ENCODE measurements around the gene AKAP8L.

AKAP8L gene

DNA sequence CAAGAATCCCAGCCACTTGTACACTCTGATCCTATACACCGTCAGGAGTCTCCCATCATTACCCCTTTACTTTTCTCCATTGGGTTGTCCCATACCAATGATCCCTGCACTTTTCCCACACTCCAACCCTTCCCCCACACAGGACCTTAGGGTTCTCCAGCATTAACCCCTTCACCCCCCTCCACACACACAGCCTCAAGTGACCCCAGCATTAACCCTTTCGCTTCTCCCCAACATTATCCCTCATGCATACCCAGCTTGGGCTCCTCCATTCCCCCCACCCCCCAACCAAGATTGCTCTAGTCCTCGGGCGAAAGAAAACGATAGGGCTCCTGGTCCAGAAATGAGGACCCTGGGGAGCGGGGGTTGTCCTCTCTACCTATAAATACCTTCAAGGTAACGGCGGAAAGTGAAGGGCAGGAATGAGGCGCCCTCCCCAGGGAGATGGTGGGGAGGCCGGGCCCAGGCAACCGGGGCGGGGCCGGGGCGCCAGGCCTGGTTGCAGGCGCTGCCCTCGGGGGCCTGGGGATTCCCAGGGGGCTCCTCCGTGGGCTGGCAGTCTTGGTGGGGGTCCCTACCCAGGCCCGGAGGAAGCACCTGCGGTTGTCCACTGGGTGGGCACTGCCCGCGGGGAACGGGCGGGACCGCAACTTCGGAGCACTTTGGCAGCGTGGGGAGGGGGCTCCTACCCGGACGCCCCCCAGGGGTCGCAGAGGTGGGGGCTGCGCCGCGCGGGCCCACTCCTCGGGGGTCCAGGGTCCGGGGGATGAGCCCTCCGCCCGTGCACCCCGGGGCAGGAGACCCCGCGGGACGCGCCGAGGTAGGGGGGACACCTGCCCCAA, 30.2 kb upstream of the AKAP8L start:
- no peak for DNase-seq

- no peak for DNase-seq
Observed at GRCh38 chr19:15448044-15448777, 29.4 kb upstream of the AKAP8L start.

DNA sequence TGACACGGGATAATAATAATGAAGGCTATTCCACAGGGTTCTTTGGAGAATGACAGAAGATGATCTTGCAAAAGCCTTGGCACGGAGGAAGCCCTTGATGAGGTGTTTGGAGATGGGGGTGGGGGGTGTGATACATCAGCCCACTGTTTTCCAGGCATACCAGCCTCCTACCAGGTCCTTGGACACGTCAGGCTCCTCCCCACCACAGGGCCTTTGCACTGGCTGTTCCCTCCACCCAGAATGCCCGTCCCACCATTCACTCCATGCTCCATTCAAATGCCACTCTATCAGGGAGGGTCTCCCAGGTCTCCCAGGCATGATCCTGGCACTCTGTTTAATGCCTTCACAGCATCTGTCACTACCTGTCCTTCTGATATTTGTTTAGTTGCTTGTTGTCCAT, 28.3 kb upstream of the AKAP8L start:
- DNase-seq: no peak

- DNase-seq: no peak
Observed at GRCh38 chr19:15445807-15446376, 27.1 kb upstream of the AKAP8L start.

DNA sequence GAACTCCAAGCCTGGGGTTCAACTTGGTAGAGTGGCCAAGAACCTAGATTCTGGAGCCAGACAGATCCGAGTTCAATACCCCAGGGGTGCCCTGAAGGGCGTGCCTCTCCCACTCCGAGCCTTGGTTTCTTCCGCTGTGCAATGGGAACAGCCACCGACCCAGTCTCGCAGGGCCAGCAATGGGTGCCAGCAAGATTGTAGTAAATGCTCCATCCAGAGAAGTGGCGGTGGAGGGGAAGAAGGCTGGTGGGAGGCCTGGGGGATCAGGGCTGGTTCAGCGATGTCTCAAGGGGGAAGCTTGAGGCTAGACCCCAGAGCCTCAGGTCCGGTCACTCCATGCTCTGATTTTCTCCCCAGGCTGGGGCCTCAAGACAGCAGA, 26.4 kb upstream of the AKAP8L start:
- no peak for DNase-seq

GRCh38 chr19:15444505-15445226, 25.9 kb upstream of the AKAP8L start:
- no peak for DNase-seq

DNA sequence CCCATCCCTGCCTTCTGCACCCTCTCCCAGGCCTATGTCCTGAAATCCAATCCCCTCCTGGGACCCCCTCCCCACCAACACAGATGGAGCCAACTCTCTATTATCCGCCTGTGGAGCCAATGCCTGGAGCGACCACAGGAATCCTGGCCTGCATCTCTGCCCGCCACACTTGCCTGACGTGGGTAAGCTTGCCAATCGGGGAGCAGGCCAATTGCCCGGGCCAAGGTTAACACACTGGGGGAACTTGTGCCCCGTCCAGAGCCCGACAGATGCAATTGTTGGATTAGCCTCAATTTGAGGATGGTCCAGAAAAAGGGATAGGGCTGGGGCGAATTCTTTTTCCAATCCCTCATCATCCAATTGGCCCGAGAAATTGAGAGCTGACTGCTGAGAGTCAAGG, 25.1 kb upstream of the AKAP8L start:
- peak in 1 of 2 donors; percentile 8 for DNase-seq

DNA sequence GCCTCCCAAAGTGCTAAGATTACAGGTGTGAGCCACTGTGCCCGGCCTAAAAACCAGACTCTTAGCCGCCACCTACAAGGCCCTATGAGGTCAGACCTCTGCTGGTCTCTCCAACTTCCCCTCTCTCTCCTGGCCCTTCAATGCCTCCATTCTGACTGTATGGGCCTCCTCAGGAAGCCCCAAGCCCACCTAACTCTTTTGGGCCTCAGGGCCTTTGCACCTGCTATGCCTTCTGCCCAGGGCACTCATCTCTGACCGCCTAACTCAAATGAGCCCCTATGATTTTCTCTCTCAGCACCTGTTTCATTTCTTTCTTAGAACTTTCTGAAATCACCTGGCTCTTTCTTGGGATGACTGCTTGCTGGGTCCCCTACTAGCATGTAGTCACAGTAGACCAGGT, 24.5 kb upstream of the AKAP8L start:
- DNase-seq: no peak

DNA sequence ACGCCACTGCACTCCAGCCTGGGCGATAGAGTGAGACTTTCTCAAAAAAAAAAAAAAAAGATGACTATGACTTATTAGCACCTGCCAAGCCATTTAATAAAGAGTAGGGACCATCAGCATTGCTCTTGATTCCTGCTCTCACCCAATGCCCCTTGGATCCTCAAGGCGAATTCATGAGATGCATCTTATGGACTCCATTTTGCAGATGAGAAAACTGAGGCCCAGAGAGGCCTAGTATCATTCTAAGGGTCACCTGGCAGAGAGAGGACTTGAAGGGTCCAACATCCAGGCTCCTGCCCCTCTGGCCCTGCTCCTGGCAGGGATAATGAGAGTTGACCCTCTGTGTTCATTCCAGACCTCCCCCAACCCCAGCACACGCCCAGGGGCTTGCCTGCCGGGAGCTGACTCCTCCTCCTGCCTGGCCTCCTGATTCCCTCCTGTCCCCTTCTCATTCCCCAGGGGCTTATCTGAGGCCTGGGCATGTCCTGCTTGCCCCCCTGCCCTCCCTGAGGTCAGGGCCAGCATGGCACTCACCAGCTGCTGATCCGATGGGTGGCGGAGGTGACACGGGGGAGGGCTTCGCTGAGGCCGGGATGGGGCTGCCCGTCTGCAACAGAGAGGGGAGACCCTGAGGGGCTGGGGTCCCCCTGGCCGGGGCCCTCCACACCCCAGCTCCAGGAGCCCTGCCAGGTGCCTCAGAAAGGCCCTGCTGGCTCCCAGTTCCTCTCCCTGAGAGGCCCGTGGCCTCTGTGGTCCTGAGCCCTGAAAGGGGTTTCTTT, 23.5 kb upstream of the AKAP8L start:
- no peak for DNase-seq

- no peak for DNase-seq
Observed at GRCh38 chr19:15441317-15441716, 22.5 kb upstream of the AKAP8L start.

- DNase-seq: no peak
Observed at GRCh38 chr19:15439821-15440641, 21.2 kb upstream of the AKAP8L start.

- no peak for DNase-seq
Observed at GRCh38 chr19:15439078-15439799, 20.5 kb upstream of the AKAP8L start.

- no peak for DNase-seq
Observed at GRCh38 chr19:15438577-15438976, 19.8 kb upstream of the AKAP8L start.

- DNase-seq: no peak
Observed at GRCh38 chr19:15438124-15438496, 19.3 kb upstream of the AKAP8L start.

DNA sequence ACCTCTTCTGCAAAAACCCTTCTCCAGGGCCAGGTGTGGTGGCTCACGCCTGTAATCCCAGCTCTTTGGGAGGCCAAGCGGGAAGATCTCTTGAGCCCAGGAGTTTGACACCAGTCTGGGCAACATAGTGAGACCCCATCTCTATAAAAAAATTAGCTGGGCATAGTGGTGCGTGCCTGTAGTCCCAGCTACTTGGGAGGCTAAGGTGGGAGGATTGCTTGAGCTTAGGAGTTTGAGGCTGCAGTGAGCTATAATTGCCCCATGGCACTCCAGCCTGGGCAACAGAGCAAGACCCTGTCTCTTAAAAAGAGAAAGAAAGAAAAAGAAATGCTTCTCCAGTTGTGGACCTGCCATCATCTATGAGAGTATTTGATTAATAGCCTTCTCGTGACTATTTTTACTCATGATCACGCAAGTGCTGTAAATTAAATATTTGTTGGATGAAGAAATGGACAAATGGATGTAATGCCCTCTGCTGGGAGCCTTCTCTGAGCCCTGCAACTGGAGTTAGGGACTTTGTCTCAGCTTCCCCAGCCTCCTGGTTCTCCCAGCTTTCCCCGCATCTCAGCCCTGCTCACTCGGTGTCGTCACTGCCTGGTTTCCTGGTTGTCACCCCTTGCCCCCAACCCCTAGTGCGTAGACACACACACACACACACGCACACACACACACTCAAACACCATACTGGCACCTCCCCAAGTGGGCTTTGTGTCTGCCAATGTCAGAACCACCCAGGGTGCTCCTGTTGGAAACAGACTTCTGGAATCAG, 18.8 kb upstream of the AKAP8L start:
- DNase-seq: no peak

DNA sequence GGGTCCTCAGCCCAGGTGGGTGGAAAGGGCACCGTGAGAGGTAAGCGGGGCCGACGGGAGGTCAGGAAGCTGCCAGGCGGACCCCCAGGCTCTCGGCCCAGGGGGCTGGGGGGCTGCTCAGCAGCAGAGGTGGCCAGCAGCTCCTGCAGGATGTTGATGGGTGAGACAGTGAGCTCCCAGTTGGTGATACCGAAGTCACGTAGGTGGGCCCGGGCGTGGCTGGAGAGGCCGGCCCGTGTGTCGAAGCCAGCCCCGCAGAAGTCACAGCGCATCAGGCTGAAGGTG, 18.0 kb upstream of the AKAP8L start:
- DNase-seq: no peak

DNA sequence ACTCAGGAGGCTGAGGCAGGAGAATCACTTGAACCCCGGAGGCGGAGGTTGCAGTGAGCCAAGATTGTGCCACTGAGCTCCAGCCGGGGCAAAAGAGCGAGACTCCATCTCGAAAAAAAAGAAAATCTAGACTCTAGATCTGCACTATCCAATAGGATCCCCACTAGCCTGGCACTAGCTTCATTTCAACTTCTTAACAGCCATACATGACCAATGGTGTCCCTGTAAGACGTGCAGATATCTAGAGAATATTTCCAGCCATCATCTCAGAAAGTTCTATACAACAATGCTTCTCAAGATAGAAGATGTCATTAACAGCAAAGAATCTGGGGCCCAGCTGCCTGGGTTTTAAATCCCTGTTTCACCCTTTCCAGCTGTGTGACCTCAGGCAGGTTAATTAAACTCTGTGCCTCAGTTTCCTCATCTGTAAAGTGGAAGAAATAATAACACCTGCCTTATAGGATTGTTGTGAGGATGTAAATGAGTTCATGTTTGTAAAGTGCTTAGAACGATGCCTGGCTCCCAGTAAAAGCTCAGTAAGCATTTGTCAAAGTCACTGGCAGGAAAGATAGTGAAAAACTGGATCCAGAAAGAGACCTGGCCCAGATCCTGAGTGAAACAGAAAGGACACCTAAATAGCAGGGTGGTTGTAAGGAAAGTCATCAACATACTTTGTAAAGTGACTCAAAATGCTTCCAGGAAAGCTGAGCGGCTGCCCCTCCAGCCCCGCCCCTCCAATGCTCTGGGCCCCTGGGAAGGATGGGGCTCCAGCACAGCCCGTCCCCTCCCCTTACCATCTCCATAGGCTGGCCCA, 17.4 kb upstream of the AKAP8L start:
- DNase-seq: no peak

- DNase-seq: no peak
Observed at GRCh38 chr19:15433519-15434069, 14.8 kb upstream of the AKAP8L start.

Measured in hippocampal formation (tissue), 2 donors.